ENCODE results near the gene NCKIPSD. TPM values are rescaled to one million over a fixed set of nuclear protein-coding genes. Genes with fewer than 3 reads are reported as not detected.
"Not testable (repeated sequence)": the region's sequence is repeated elsewhere in the genome, so short reads cannot be mapped to it uniquely, and the experiment has no call there.

NCKIPSD gene
- total RNA-seq, 1 experiment from 2014 or later = 36.9 TPM

- DNase-seq (ENCODE audit: low read depth, low spot score) = no peak
- ChIA-PET CTCF (interaction anchor here (1.3 kb wide), 1 partner anchor 12 kb away, joined by 3 read pairs; no protein-coding TSS in a partner anchor), RAD21 (ENCODE audit: low non-redundant PET in 1 of 2, low total read pairs in 2 of 2, uncharacterized antibody in 2 of 2, unreplicated experiment in 2 of 2) (no interaction called here), POLR2A (no interaction called here)
- H3K27ac ChIP-seq (ENCODE audit: low read depth, low read length) = no peak overlapping the region
- no TSS peak for BruUV-seq (replicated peaks)
- no peak overlapping the region for H3K9ac ChIP-seq (ENCODE audit: low read length)
- H3K79me2 ChIP-seq (ENCODE audit: insufficient read depth, low read length) = no peaks in the 10 kb centered on the region
- intact Hi-C loops (cut with micrococcal nuclease) = no loop called here
- H3K4me2 ChIP-seq (ENCODE audit: low read length) = no peak overlapping the region
- no peak overlapping the region for H3K4me3 ChIP-seq (replicated peaks in 1 of 2; ENCODE audit: low read depth in 1 of 2, low read length in 2 of 2)
- H3K27me3 ChIP-seq (ENCODE audit: insufficient read depth, low read length) = no peaks in the 10 kb centered on the region
- H4K20me1 ChIP-seq (ENCODE audit: insufficient read depth) = no peaks in the 10 kb centered on the region
- H3K4me1 ChIP-seq (ENCODE audit: control insufficient read depth in 1 of 2, insufficient read depth in 2 of 2, low read length in 2 of 2) = no peaks in the 10 kb centered on the region
- no peaks in the 10 kb centered on the region for H3K36me3 ChIP-seq (ENCODE audit: control insufficient read depth in 1 of 2, insufficient read depth in 2 of 2, low read length in 2 of 2)
- H2AFZ ChIP-seq (ENCODE audit: low read depth, low read length, poor library complexity, severe bottlenecking) = no peak overlapping the region
- TF ChIP-seq YY1 (IDR thresholded peaks at IDR 0.05; ENCODE audit: extremely low read depth, insufficient replicate concordance, low read depth, low read length) (no peak), SIN3A (IDR thresholded peaks at IDR 0.05; ENCODE audit: low read depth) (no peak), SP1 (IDR thresholded peaks at IDR 0.05; ENCODE audit: low read depth) (no peak), ZNF274 (IDR thresholded peaks at IDR 0.05; ENCODE audit: low read depth, low read length) (no peak), FOSL1 (IDR thresholded peaks at IDR 0.05; ENCODE audit: low read depth) (no peak), ZFX (IDR thresholded peaks at IDR 0.05) (no peak), EGR1 (IDR thresholded peaks at IDR 0.05; ENCODE audit: low read depth) (no peak), CEBPB (IDR thresholded peaks at IDR 0.05; ENCODE audit: low read depth) (no peak), ATF3 (IDR thresholded peaks at IDR 0.05) (no peak)
- no peaks in the 10 kb centered on the region for H3K9me2 ChIP-seq (ENCODE audit: insufficient read depth)
- H3K9me3 ChIP-seq (ENCODE audit: control insufficient read depth in 1 of 2, insufficient read depth in 1 of 2, low read depth in 1 of 2, low read length in 2 of 2) = no peaks in the 10 kb centered on the region
- ATAC-seq = no peak
Measured at GRCh38 chr3:48727511-48727910, 41.8 kb upstream of the NCKIPSD start.

- H2AFZ ChIP-seq (ENCODE audit: low read depth, low read length, poor library complexity, severe bottlenecking); H3K27ac ChIP-seq (ENCODE audit: low read depth, low read length); H4K20me1 ChIP-seq (ENCODE audit: insufficient read depth); DNase-seq (ENCODE audit: low read depth, low spot score); H3K4me1 ChIP-seq (ENCODE audit: control insufficient read depth in 1 of 2, insufficient read depth in 2 of 2, low read length in 2 of 2); H3K9me3 ChIP-seq (ENCODE audit: control insufficient read depth in 1 of 2, insufficient read depth in 1 of 2, low read depth in 1 of 2, low read length in 2 of 2); intact Hi-C loops (cut with micrococcal nuclease); H3K9me2 ChIP-seq (ENCODE audit: insufficient read depth); BruUV-seq (replicated peaks); ATAC-seq; H3K79me2 ChIP-seq (ENCODE audit: insufficient read depth, low read length); RAD21 ChIA-PET (ENCODE audit: low non-redundant PET in 1 of 2, low total read pairs in 2 of 2, uncharacterized antibody in 2 of 2, unreplicated experiment in 2 of 2); H3K36me3 ChIP-seq (ENCODE audit: control insufficient read depth in 1 of 2, insufficient read depth in 2 of 2, low read length in 2 of 2); H3K27me3 ChIP-seq (ENCODE audit: insufficient read depth, low read length); H3K4me2 ChIP-seq (ENCODE audit: low read length); CTCF ChIA-PET; H3K4me3 ChIP-seq (replicated peaks in 1 of 2; ENCODE audit: low read depth in 1 of 2, low read length in 2 of 2); H3K9ac ChIP-seq (ENCODE audit: low read length): not testable (repeated sequence)
- POLR2A ChIA-PET = interaction anchor here (0.6 kb wide), 2 partner anchors 8 to 27 kb away, joined by 3 read pairs; partner anchors contain the start of gene IP6K2
Measured at GRCh38 chr3:48725185-48725855, 39.6 kb upstream of the NCKIPSD start.
